Liver (tissue), 9 donors: ENCODE results near the gene GPR32. TPM values are rescaled to one million over a fixed set of nuclear protein-coding genes. Genes with fewer than 3 reads are reported as not detected.

ENCODE experiments used
- DNase-seq: peaks from one replicate; pipeline ENCODE4 v3.0.0-alpha.2; 2017; ENCODE audit warnings: low spot score
- H3K27ac ChIP-seq, 2 donors: one replicate each; pipeline ENCODE4 v1.7.0; 2013; ENCODE audit warnings: inconsistent platforms in 2 of 2, low read length in 2 of 2, control low read depth in 1 of 2, low read depth in 1 of 2, mild to moderate bottlenecking in 1 of 2
- H3K27me3 ChIP-seq, 4 donors: one replicate each; pipeline versions ENCODE4 v1.6.1 to v1.7.0; 2013; ENCODE audit warnings: low read length in 3 of 4, inconsistent platforms in 1 of 4, mild to moderate bottlenecking in 1 of 4, moderate library complexity in 1 of 4; ENCODE audit not compliant: control insufficient read depth in 4 of 4, insufficient read depth in 4 of 4
- H3K36me3 ChIP-seq, 4 donors: one replicate each; pipeline versions ENCODE4 v1.6.1 to v1.7.0; 2013; ENCODE audit warnings: low read length in 3 of 4, mild to moderate bottlenecking in 3 of 4, low read depth in 1 of 4, moderate library complexity in 1 of 4; ENCODE audit not compliant: control insufficient read depth in 4 of 4, insufficient read depth in 3 of 4
- H3K4me1 ChIP-seq, 4 donors: one replicate each; pipeline versions ENCODE4 v1.6.1 to v1.7.0; 2013; ENCODE audit warnings: low read length in 3 of 4, mild to moderate bottlenecking in 3 of 4, moderate library complexity in 1 of 4; ENCODE audit not compliant: control insufficient read depth in 4 of 4, insufficient read depth in 4 of 4
- H3K4me3 ChIP-seq, 3 donors: one replicate each; pipeline versions ENCODE4 v1.6.1 to v1.7.0; 2013; ENCODE audit warnings: low read length in 3 of 3, control low read depth in 1 of 3, low read depth in 1 of 3, mild to moderate bottlenecking in 1 of 3
- H3K9ac ChIP-seq, 2 donors: one replicate each; pipeline ENCODE4 v1.7.0; 2013; ENCODE audit warnings: low read length in 2 of 2, mild to moderate bottlenecking in 2 of 2, moderate library complexity in 2 of 2, control low read depth in 1 of 2, low read depth in 1 of 2
- H3K9me3 ChIP-seq, 4 donors: one replicate each; pipeline versions ENCODE4 v1.6.1 to v1.7.0; 2013; ENCODE audit warnings: low read length in 3 of 4; ENCODE audit not compliant: control insufficient read depth in 4 of 4
- ATF3 ChIP-seq: IDR thresholded peaks from 2 replicates; pipeline ENCODE4 v1.6.1; 2016; ENCODE audit warnings: antibody characterized with exemption
- CTCF ChIP-seq: fragments of 150-350 bp; IDR thresholded peaks from 2 replicates; pipeline ENCODE4 v1.5.1; 2017; ENCODE audit warnings: improper control_type of control experiment, low read depth, low read length; ENCODE audit not compliant: missing input control
- FOXA1 ChIP-seq: IDR thresholded peaks from 2 replicates; pipeline ENCODE4 v1.6.1; 2016; ENCODE audit warnings: antibody characterized with exemption
- GABPA ChIP-seq, 2 donors: IDR thresholded peaks in 1 of 2; conservative IDR thresholded peaks in 1 of 2; 2 replicates each; pipeline ENCODE4 v1.6.1; 2016; ENCODE audit warnings: antibody characterized with exemption in 2 of 2, mild to moderate bottlenecking in 1 of 2, moderate library complexity in 1 of 2
- HNF4G ChIP-seq: IDR thresholded peaks from 2 replicates; pipeline ENCODE4 v1.6.1; 2016; ENCODE audit warnings: antibody characterized with exemption
- JUND ChIP-seq, 2 donors: IDR thresholded peaks; 2 replicates each; pipeline ENCODE4 v1.6.1; 2016; ENCODE audit warnings: antibody characterized with exemption in 2 of 2
- MAX ChIP-seq: IDR thresholded peaks from 2 replicates; pipeline ENCODE4 v1.6.1; 2016; ENCODE audit warnings: antibody characterized with exemption
- NR2F2 ChIP-seq: IDR thresholded peaks from 2 replicates; pipeline ENCODE4 v1.6.1; 2016; ENCODE audit warnings: antibody characterized with exemption
- RAD21 ChIP-seq, 2 donors: IDR thresholded peaks; 2 replicates each; pipeline ENCODE4 v1.6.1; 2016; ENCODE audit warnings: antibody characterized with exemption in 2 of 2, mild to moderate bottlenecking in 2 of 2
- REST ChIP-seq: IDR thresholded peaks from 2 replicates; pipeline ENCODE4 v1.6.1; 2016; ENCODE audit warnings: antibody characterized with exemption, mild to moderate bottlenecking
- RXRA ChIP-seq, 2 donors: IDR thresholded peaks; 2 replicates each; pipeline ENCODE4 v1.6.1; 2017 to 2018; ENCODE audit warnings: antibody characterized with exemption in 2 of 2, mild to moderate bottlenecking in 1 of 2
- SP1 ChIP-seq: IDR thresholded peaks from 2 replicates; pipeline ENCODE4 v1.6.1; 2018; ENCODE audit warnings: antibody characterized with exemption, mild to moderate bottlenecking
- TAF1 ChIP-seq: conservative IDR thresholded peaks from 2 replicates; pipeline ENCODE4 v1.6.1; 2016; ENCODE audit warnings: antibody characterized with exemption, mild to moderate bottlenecking
- YY1 ChIP-seq: IDR thresholded peaks from 2 replicates; pipeline ENCODE4 v1.6.1; 2016; ENCODE audit warnings: antibody characterized with exemption, mild to moderate bottlenecking
- WGBS: extraction: QIAGEN DNeasy Blood & Tissue Kit; methylation state at CpG from one replicate; pipeline ENCODE4 v1.1.7; 2013; 5-methylcytosine and 5-hydroxymethylcytosine counted together
- polyA plus RNA-seq, 2 donors: library from polyadenylated mRNA; stranded (reverse) in 1 of 2; unstranded in 1 of 2; fragments of 200-250 nt in 1 of 2; fragments of >200 nt in 1 of 2; fragmentation: Nextera tagmentation in 1 of 2; extraction: Ambion mirVana in 1 of 2; gene quantifications; one replicate each; pipeline versions ENCODE4 v1.2.1 to v1.2.3, GENCODE V29; 2013 to 2015
- total RNA-seq, 2 donors: library from RNA; depleted of rRNA; stranded (reverse); fragments of >200 nt; gene quantifications; one replicate each; pipeline ENCODE4 v1.2.3, GENCODE V29; 2014
- donor health status: healthy.
- donor health status: healthy.
- donor health status: healthy.
- donor health status: healthy.
- donor health status: healthy.

The GPR32 gene
- total and polyA plus RNA-seq, 4 donors: not detected

- H3K4me1 ChIP-seq: no peaks in the 10 kb centered on the region
- H3K4me3 ChIP-seq: no peak overlapping the region
- H3K27ac ChIP-seq: no peak overlapping the region
- 72% methylated on average over 47 of the region's 47 CpGs for WGBS
- no peaks in the 10 kb centered on the region for H3K27me3 ChIP-seq
- no peak for DNase-seq
- H3K36me3 ChIP-seq: peaks cover 0 to 4% (median 0%) of the 10 kb centered on the region in 4 donors
- no peak for TF ChIP-seq CTCF
- TF ChIP-seq SP1: no peak
- no peak for TF ChIP-seq ATF3
- TF ChIP-seq RAD21 (IDR thresholded peaks at IDR 0.05): no peak
- TF ChIP-seq RXRA (IDR thresholded peaks at IDR 0.05): no peak
- TF ChIP-seq YY1: no peak
- no peak for TF ChIP-seq REST
- no peak for TF ChIP-seq HNF4G
- no peak overlapping the region for H3K9ac ChIP-seq
- no peaks in the 10 kb centered on the region for H3K9me3 ChIP-seq
Measured at GRCh38 chr19:50791594-50792271, 21.5 kb downstream of the GPR32 start.

- no peak for TF ChIP-seq YY1
- no peak for TF ChIP-seq GABPA (IDR thresholded peaks at IDR 0.05 in 1 of 2, conservative IDR thresholded peaks at IDR 0.05 in 1 of 2)
- TF ChIP-seq RAD21 (IDR thresholded peaks at IDR 0.05): no peak
- TF ChIP-seq SP1: no peak
- TF ChIP-seq ATF3: no peak
- TF ChIP-seq MAX: no peak
- TF ChIP-seq JUND (IDR thresholded peaks at IDR 0.05): no peak
- no peak for TF ChIP-seq NR2F2
- TF ChIP-seq TAF1: no peak
- no peak for TF ChIP-seq FOXA1
- 86% methylated on average over 13 of the region's 13 CpGs for WGBS
- Histone ChIP-seq H3K27ac (no peak overlapping the region), H3K9me3 (no peaks in the 10 kb centered on the region), H3K9ac (no peak overlapping the region), H3K27me3 (no peaks in the 10 kb centered on the region), H3K4me3 (no peak overlapping the region), H3K36me3 (peaks cover 0 to 12% (median under 1%) of the 10 kb centered on the region in 4 donors), H3K4me1 (no peaks in the 10 kb centered on the region)
- DNase-seq: no peak
Measured at GRCh38 chr19:50792272-50793250, 22.3 kb downstream of the GPR32 start.
